GM21528 (cell line): ENCODE data around the gene TEX50.
"Not testable (repeated sequence)": the region's sequence is repeated elsewhere in the genome, so short reads cannot be mapped to it uniquely, and the experiment has no call there.

Source experiments
- ATAC-seq: cut with Tn5 transposase; IDR thresholded peaks from one replicate; pipeline ENCODE4 v1.9.1; 2021; ENCODE audit warnings: mild to moderate bottlenecking, moderate library complexity; ENCODE audit not compliant: unreplicated experiment, low FRiP score

The TEX50 gene

GRCh38 chr1:173661271-173661670, 26.1 kb downstream of the TEX50 start:
- ATAC-seq = no peak

DNA sequence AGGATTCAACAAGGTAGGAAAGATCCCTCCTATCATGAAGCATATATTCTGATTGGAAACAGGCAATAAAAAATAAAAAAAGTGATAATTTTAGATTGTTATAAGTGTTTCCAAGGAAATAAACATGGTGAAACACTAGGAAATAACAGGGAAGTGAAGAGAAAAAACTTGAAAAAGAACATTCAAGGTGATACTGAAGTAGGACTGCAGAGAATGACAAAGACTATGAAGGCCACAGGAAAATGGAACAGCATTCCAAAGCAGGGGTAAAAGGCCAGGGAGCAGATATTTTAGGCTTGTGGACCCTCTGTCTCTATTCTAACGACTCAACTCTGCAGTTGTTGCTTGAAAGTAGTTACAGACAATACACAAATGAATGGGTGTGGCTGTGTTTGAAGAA, 26.6 kb downstream of the TEX50 start:
- no peak for ATAC-seq

DNA sequence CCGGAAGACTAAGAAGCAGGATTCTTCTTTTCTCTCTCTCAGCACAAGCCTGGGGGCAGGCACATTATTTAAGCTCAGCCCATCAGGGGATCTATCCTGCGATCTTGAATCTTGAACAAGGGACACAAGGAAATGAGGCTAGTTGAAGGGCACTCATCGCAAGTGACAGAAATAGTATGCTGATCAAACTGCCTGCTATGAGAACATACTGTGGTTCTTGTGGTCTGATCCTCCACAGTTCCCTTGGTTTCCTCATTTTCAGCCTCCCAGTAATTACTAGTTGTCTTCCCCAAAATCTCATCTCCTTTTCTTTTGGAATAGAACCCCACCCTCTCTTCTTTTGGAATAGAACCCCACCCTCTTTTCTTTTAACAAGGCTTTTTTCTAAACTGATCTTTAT, 28.0 kb downstream of the TEX50 start:
- ATAC-seq = no peak

DNA sequence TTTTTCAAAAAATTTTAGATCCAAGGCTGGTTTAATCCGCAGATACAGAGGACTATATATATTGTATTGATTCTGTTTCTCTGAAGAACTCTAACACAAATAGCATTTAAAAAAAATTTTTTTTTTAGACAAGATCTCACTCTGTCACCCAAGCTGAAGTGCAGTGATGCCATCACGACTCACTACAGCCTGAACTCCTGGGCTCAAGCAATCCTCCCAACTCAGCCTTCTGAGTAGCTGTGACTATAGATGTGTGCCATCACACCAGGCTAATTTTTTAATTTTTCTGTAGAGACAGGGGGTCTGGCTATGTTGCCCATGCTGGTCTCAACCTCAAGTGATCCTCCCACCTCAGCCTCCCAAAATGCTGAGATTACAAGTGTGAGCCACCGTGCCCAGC, 31.5 kb downstream of the TEX50 start:
- ATAC-seq = no peak

- no peak for ATAC-seq
These were observed 34.4 kb downstream of the TEX50 start, which contains the start of gene ANKRD45 for GRCh38 chr1:173669491-173669941. Gene ANKRD45 (minus strand): TSS chr1:173669851. CDS start chr1:173659418, 10,433 bp downstream.

GRCh38 chr1:173674496-173674895, 39.4 kb downstream of the TEX50 start:
- not testable (repeated sequence) for ATAC-seq

GRCh38 chr1:173680152-173680551, 45.0 kb downstream of the TEX50 start:
- not testable (repeated sequence) for ATAC-seq

DNA sequence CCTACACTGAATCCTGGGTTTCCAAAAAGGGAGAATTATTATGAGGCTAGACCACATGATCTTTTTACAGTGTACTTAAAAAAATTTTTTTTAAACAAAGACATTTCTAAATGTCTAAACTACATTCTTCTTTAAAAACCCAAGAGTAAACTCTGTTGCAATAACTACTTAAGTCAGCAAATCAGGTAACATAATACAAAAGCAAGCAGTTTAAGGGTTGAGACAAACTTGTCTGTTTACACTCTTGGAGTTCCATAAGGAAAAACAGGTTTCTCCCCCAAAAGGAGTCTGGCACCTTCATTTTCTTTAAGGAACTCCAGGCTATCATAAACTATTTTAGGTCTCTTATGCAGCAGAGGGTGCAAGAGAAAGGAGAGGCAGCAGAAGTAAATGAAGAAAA, 47.0 kb downstream of the TEX50 start:
- no peak for ATAC-seq

GRCh38 chr1:173683838-173684237, 48.7 kb downstream of the TEX50 start:
- ATAC-seq = not testable (repeated sequence)

DNA sequence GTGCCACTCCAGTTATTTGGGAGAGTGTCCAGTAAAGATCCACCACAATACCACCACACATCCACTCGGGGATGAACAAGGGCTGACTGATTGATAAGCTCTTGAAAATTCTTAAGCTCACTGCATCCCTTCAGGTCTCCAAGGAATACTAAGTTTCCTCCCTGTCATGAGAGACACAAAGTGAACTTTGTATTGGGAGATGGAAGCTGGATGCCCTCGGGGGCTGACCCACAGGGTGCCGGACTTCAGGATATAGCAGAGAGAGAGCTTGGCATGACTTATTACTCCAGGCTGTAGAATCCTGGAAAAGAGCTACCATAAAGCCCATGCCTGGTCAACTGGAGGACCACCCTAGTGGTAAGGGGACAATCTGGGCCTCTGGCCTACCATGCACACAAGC, 50.0 kb downstream of the TEX50 start:
- ATAC-seq = not testable (repeated sequence)
